ENCODE data around the gene SF3B6.

SF3B6 gene

GRCh38 chr2:24082787-24083566 lies 6.9 kb upstream of the SF3B6 start:
- DNase-seq (ENCODE audit: low read depth): no peak
- TF ChIP-seq, protein P1, sequence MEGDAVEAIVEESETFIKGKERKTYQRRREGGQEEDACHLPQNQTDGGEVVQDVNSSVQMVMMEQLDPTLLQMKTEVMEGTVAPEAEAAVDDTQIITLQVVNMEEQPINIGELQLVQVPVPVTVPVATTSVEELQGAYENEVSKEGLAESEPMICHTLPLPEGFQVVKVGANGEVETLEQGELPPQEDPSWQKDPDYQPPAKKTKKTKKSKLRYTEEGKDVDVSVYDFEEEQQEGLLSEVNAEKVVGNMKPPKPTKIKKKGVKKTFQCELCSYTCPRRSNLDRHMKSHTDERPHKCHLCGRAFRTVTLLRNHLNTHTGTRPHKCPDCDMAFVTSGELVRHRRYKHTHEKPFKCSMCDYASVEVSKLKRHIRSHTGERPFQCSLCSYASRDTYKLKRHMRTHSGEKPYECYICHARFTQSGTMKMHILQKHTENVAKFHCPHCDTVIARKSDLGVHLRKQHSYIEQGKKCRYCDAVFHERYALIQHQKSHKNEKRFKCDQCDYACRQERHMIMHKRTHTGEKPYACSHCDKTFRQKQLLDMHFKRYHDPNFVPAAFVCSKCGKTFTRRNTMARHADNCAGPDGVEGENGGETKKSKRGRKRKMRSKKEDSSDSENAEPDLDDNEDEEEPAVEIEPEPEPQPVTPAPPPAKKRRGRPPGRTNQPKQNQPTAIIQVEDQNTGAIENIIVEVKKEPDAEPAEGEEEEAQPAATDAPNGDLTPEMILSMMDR (IDR thresholded peaks at IDR 0.05; ENCODE audit: control insufficient read depth, insufficient read depth, low read depth, low read length, missing control alignments): no peak
- H3K4me3 ChIP-seq (ENCODE audit: control insufficient read depth, low read depth, low read length): peak overlapping the region; percentile 94

- DNase-seq (ENCODE audit: low read depth): no peak
- TF ChIP-seq, protein P1 (IDR thresholded peaks at IDR 0.05; ENCODE audit: control insufficient read depth, insufficient read depth, low read depth, low read length, missing control alignments): no peak
- H3K4me3 ChIP-seq (ENCODE audit: control insufficient read depth, low read depth, low read length): no peak overlapping the region
These were observed 4.6 kb upstream of the SF3B6 start for GRCh38 chr2:24080701-24081100.

- TF ChIP-seq, protein P1 (IDR thresholded peaks at IDR 0.05; ENCODE audit: control insufficient read depth, insufficient read depth, low read depth, low read length, missing control alignments): no peak
- no peak overlapping the region for H3K4me3 ChIP-seq (ENCODE audit: control insufficient read depth, low read depth, low read length)
- no peak for DNase-seq (ENCODE audit: low read depth)
These were observed 1.8 kb upstream of the SF3B6 start for GRCh38 chr2:24077879-24078278.

- TF ChIP-seq, protein P1 (IDR thresholded peaks at IDR 0.05; ENCODE audit: control insufficient read depth, insufficient read depth, low read depth, low read length, missing control alignments): no peak
- H3K4me3 ChIP-seq (ENCODE audit: control insufficient read depth, low read depth, low read length): peak overlapping the region; percentile 65
- DNase-seq (ENCODE audit: low read depth): no peak
These were observed 1.4 kb upstream of the SF3B6 start for GRCh38 chr2:24077535-24077877.

DNA sequence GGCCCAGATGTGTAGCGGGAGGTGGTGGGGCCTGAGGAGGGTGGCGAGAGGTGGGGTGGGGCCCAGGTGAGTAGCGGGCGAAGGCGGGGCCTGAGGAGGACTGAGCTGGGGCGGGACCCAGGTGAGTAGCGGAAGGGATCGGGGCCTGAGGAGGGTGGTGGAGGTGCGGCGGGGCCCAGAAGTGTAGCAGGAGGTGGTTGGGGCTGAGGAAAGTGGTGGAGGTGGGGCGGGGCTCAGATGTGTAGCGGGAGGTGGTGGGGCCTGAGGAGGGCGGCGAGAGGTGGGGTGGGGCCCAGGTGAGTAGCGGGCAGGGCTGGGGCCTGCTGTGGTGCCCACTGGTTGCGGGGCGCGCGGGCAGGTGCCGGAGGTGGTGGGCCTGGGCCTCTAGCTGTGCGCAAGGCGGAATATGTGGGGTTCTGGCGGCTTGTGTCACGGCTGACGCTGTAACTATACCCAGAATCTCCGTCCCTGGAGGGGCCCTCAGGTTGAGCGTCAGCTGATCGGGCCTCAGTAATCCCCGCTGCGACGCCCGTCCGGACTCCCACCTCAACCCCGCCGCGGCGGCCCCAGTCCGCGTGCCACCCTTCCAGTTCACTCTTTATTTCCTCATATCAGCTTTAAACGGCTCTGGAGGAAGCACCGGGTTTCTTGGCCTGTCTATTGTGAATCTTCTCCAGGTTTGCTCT lies 866 bp upstream of the SF3B6 start:
- H3K4me3 ChIP-seq (ENCODE audit: control insufficient read depth, low read depth, low read length): peak overlapping the region; percentile 65
- no peak for DNase-seq (ENCODE audit: low read depth)
- TF ChIP-seq, protein P1 (IDR thresholded peaks at IDR 0.05; ENCODE audit: control insufficient read depth, insufficient read depth, low read depth, low read length, missing control alignments): no peak

- TF ChIP-seq, protein P1 (IDR thresholded peaks at IDR 0.05; ENCODE audit: control insufficient read depth, insufficient read depth, low read depth, low read length, missing control alignments): no peak
- no peak for DNase-seq (ENCODE audit: low read depth)
- H3K4me3 ChIP-seq (ENCODE audit: control insufficient read depth, low read depth, low read length): peak overlapping the region; percentile 65
These were observed 867 bp downstream of the SF3B6 start for GRCh38 chr2:24075259-24075658.
